Gastroesophageal sphincter (tissue), 3 donors: Measurements from ENCODE around the gene ACTMAP.

ENCODE experiments used
- CTCF ChIP-seq, 4 experiments: fragments of 200-600 bp in 2 of 4; fragments of 450-650 bp in 2 of 4; sonication (generic) in 1 of 4; IDR thresholded peaks; one replicate each; pipeline ENCODE4 v1.5.1; 2017 to 2019; ENCODE audit warnings: antibody characterized with exemption in 4 of 4, mild to moderate bottlenecking in 2 of 4, moderate library complexity in 2 of 4
- EP300 ChIP-seq: sonication (generic); formaldehyde crosslinking; IDR thresholded peaks from one replicate; pipeline ENCODE4 v1.6.1; 2017; ENCODE audit warnings: antibody characterized with exemption, mild to moderate bottlenecking
- POLR2A ChIP-seq, 2 donors: fragments of 450-650 bp; IDR thresholded peaks; one replicate each; pipeline ENCODE4 v1.6.1; 2017; ENCODE audit warnings: antibody characterized with exemption in 2 of 2, mild to moderate bottlenecking in 2 of 2, moderate library complexity in 1 of 2

GRCh38 chr19:40754611-40755247 is 4.5 kb upstream of the ACTMAP start:
- TF ChIP-seq CTCF (IDR thresholded peaks at IDR 0.05) (no peak), POLR2A (IDR thresholded peaks at IDR 0.05) (no peak), EP300 (no peak)
